ENCODE measurements around the gene FZD1.

FZD1 gene

GRCh38 chr7:91287371-91288084 lies 23.3 kb downstream of the FZD1 start:
- TF ChIP-seq CTCF (conservative IDR thresholded peaks at IDR 0.05; ENCODE audit: low read depth): no peak
- ChIA-PET CTCF (interaction anchor here (0.6 to 0.9 kb wide), 4 partner anchors 11 to 445 kb away, joined by 3 to 4 read pairs (median 3); no protein-coding TSS in a partner anchor), POLR2A (ENCODE audit: low non-redundant PET) (no interaction called here)
- no peak for DNase-seq (ENCODE audit: low spot score)
- no peak overlapping the region for H3K27ac ChIP-seq

- POLR2A ChIA-PET (ENCODE audit: low non-redundant PET): no interaction called here
- no peak for TF ChIP-seq CTCF (conservative IDR thresholded peaks at IDR 0.05; ENCODE audit: low read depth)
- no peak overlapping the region for H3K27ac ChIP-seq
- CTCF ChIA-PET: interaction anchor here (0.6 to 0.9 kb wide), 3 partner anchors 10 to 444 kb away, joined by 3 read pairs; no protein-coding TSS in a partner anchor
- no peak for DNase-seq (ENCODE audit: low spot score)
Observed at GRCh38 chr7:91288208-91288824, 24.1 kb downstream of the FZD1 start.

GRCh38 chr7:91289633-91290254 lies 25.5 kb downstream of the FZD1 start:
- no peak overlapping the region for H3K27ac ChIP-seq
- TF ChIP-seq CTCF (conservative IDR thresholded peaks at IDR 0.05; ENCODE audit: low read depth): no peak; the same call in 1 of the 2 replicates
- CTCF ChIA-PET: interaction anchor here (0.6 kb wide), 1 partner anchor 201 kb away, joined by 3 read pairs; no protein-coding TSS in a partner anchor
- POLR2A ChIA-PET (ENCODE audit: low non-redundant PET): no interaction called here
- no peak for DNase-seq (ENCODE audit: low spot score)

- H3K27ac ChIP-seq: no peak overlapping the region
- POLR2A ChIA-PET (ENCODE audit: low non-redundant PET): no interaction called here
- no peak for TF ChIP-seq CTCF (conservative IDR thresholded peaks at IDR 0.05; ENCODE audit: low read depth)
- no peak for DNase-seq (ENCODE audit: low spot score)
- CTCF ChIA-PET: interaction anchor here (0.7 kb wide), 1 partner anchor 763 kb away, joined by 5 read pairs; no protein-coding TSS in a partner anchor
Observed at GRCh38 chr7:91291302-91291701, 27.1 kb downstream of the FZD1 start.

- POLR2A ChIA-PET (ENCODE audit: low non-redundant PET): no interaction called here
- no peak overlapping the region for H3K27ac ChIP-seq
- TF ChIP-seq CTCF (conservative IDR thresholded peaks at IDR 0.05; ENCODE audit: low read depth): no peak
- DNase-seq (ENCODE audit: low spot score): no peak
- CTCF ChIA-PET: interaction anchor here (0.6 kb wide), 2 partner anchors 130 to 634 kb away, joined by 3 read pairs; no protein-coding TSS in a partner anchor
Observed at GRCh38 chr7:91291902-91292301, 27.7 kb downstream of the FZD1 start.

- no peak overlapping the region for H3K27ac ChIP-seq
- ChIA-PET CTCF (interaction anchor here (0.6 kb wide), 1 partner anchor 130 kb away, joined by 3 read pairs; no protein-coding TSS in a partner anchor), POLR2A (ENCODE audit: low non-redundant PET) (no interaction called here)
- no peak for TF ChIP-seq CTCF (conservative IDR thresholded peaks at IDR 0.05; ENCODE audit: low read depth)
- DNase-seq (ENCODE audit: low spot score): no peak
Observed at GRCh38 chr7:91292506-91292905, 28.3 kb downstream of the FZD1 start.
